Karpas-422 (cell line): ENCODE data around the gene C15orf39. TPM values are rescaled to one million over a fixed set of nuclear protein-coding genes. Genes with fewer than 3 reads are reported as not detected.

Experiments
- DNase-seq: peaks from one replicate; pipeline ENCODE4 v3.0.0-alpha.2; 2015
- H2AFZ ChIP-seq: fragments of 200-600 bp; sonication (generic); 2 replicates; pipeline ENCODE4 v1.6.1; 2014; ENCODE audit warnings: antibody characterized with exemption, low read length, mixed read lengths
- H3K27ac ChIP-seq: fragments of 200-600 bp; sonication (generic); 2 replicates; pipeline ENCODE4 v1.5.1; 2014; ENCODE audit warnings: mild to moderate bottlenecking, low read length, moderate library complexity
- H3K27me3 ChIP-seq: fragments of 200-600 bp; sonication (generic); 2 replicates; pipeline ENCODE4 v1.6.1; 2014; ENCODE audit warnings: low read length, mixed read lengths
- H3K36me3 ChIP-seq: fragments of 200-600 bp; sonication (generic); 2 replicates; pipeline ENCODE4 v1.6.1; 2014; ENCODE audit warnings: low read length, mixed read lengths; ENCODE audit not compliant: insufficient read depth
- H3K4me1 ChIP-seq: fragments of 200-600 bp; sonication (generic); 2 replicates; pipeline ENCODE4 v1.6.1; 2014; ENCODE audit warnings: mild to moderate bottlenecking, low read length, mixed read lengths
- H3K4me2 ChIP-seq: fragments of 200-600 bp; sonication (generic); 2 replicates; pipeline ENCODE4 v1.6.1; 2014; ENCODE audit warnings: low read length, low read depth, mild to moderate bottlenecking; ENCODE audit not compliant: poor library complexity, severe bottlenecking
- H3K4me3 ChIP-seq: fragments of 200-600 bp; sonication (generic); 2 replicates; pipeline ENCODE4 v1.5.1; 2014; ENCODE audit warnings: mild to moderate bottlenecking, antibody characterized with exemption, low read length, mixed read lengths
- H3K79me2 ChIP-seq: fragments of 200-600 bp; sonication (generic); 2 replicates; pipeline ENCODE4 v1.6.1; 2014; ENCODE audit warnings: mild to moderate bottlenecking, low read length, mixed read lengths
- H3K9ac ChIP-seq: fragments of 200-600 bp; sonication (generic); 2 replicates; pipeline ENCODE4 v1.6.0; 2014; ENCODE audit warnings: low read length
- H3K9me2 ChIP-seq: fragments of 200-600 bp; sonication (generic), shearing (Covaris generic); replicated peaks from 2 replicates; pipeline ENCODE4 v1.6.0; 2014; ENCODE audit warnings: mild to moderate bottlenecking, low read length, moderate library complexity; ENCODE audit not compliant: insufficient read depth
- H3K9me3 ChIP-seq: fragments of 300-700, 200-600 bp; sonication (generic); 2 replicates; pipeline ENCODE4 v1.6.1; 2014; ENCODE audit warnings: low read length, mixed read lengths
- H4K20me1 ChIP-seq: fragments of 200-600 bp; sonication (generic); 2 replicates; pipeline ENCODE4 v1.6.1; 2014; ENCODE audit warnings: mild to moderate bottlenecking, antibody characterized with exemption, low read length, low read depth; ENCODE audit not compliant: insufficient read depth
- total RNA-seq: library from RNA; depleted of rRNA; stranded (reverse); fragments of >200 nt; shearing (Covaris generic); gene quantifications from 2 replicates; pipeline ENCODE4 v1.2.3, GENCODE V29; 2014; ENCODE audit warnings: low replicate concordance

The C15orf39 gene
- total RNA-seq, 1 experiment from 2014 or later: 11.3 TPM

GRCh38 chr15:75197062-75197630, 4.5 kb upstream of the C15orf39 start:
- H3K4me2 ChIP-seq: no peak overlapping the region
- no peaks in the 10 kb centered on the region for H3K36me3 ChIP-seq
- no peaks in the 10 kb centered on the region for H3K9me2 ChIP-seq
- no peak overlapping the region for H3K27ac ChIP-seq
- H2AFZ ChIP-seq: no peak overlapping the region
- DNase-seq: no peak
- no peak overlapping the region for H3K4me3 ChIP-seq
- peaks cover 5% of the 10 kb centered on the region for H3K79me2 ChIP-seq
- H3K9ac ChIP-seq: no peak overlapping the region
- no peaks in the 10 kb centered on the region for H3K27me3 ChIP-seq
- no peaks in the 10 kb centered on the region for H4K20me1 ChIP-seq
- no peaks in the 10 kb centered on the region for H3K9me3 ChIP-seq
- peaks cover 30% of the 10 kb centered on the region for H3K4me1 ChIP-seq

GRCh38 chr15:75198560-75199356, 2.9 kb upstream of the C15orf39 start:
- H3K4me1 ChIP-seq: peaks cover 37% of the 10 kb centered on the region
- peak; percentile 96 for DNase-seq
- H3K9me2 ChIP-seq: no peaks in the 10 kb centered on the region
- H3K27ac ChIP-seq: 0 out of 2 replicates have a peak overlapping the region, but pooled peaks have one; percentile 27
- H3K4me2 ChIP-seq: peak overlapping the region; percentile 38
- no peaks in the 10 kb centered on the region for H3K27me3 ChIP-seq
- H3K4me3 ChIP-seq: peak overlapping the region; percentile 29; the same call in 1 of the 2 replicates
- peak overlapping the region; percentile 46 for H3K9ac ChIP-seq
- H3K79me2 ChIP-seq: peaks cover 21% of the 10 kb centered on the region
- H3K36me3 ChIP-seq: no peaks in the 10 kb centered on the region
- H2AFZ ChIP-seq: no peak overlapping the region
- no peaks in the 10 kb centered on the region for H3K9me3 ChIP-seq
- peaks cover 10% of the 10 kb centered on the region for H4K20me1 ChIP-seq

DNA sequence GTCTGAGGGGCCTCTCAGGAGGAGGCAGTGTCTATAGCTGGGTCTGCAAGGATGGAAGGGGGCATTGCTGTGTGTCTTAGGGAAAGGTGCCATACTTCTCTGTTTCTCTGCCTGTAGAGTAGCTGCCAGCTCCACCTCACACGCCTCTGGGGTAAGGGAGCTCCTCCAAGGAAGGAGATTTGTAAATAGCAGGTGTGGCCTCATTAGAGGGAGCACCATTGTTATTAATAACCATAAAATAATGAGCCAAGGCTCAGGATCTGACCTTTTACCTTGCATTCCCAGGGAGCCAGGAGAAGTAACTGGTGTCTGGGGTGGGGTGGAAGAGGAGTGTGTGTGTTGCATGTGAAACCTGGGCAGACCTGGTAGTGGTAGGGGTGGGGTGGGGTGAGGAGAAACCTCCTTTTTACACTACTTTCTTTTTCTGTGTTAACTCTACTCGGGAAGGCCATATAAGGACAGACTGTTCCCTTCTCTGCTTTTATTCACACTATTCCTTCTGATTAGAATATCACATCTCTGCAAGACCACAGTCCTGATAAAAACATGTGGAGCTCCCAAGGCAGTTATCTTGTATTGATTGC, 2.2 kb upstream of the C15orf39 start:
- Histone ChIP-seq H3K4me3 (peak overlapping the region; percentile 29; the same call in 1 of the 2 replicates), H3K9me2 (no peaks in the 10 kb centered on the region), H3K36me3 (no peaks in the 10 kb centered on the region), H3K4me1 (peaks cover 44% of the 10 kb centered on the region), H4K20me1 (peaks cover 16% of the 10 kb centered on the region), H3K79me2 (peaks cover 28% of the 10 kb centered on the region), H3K27me3 (no peaks in the 10 kb centered on the region), H3K4me2 (peak overlapping the region; percentile 38), H2AFZ (no peak overlapping the region), H3K27ac (no peak overlapping the region), H3K9me3 (no peaks in the 10 kb centered on the region), H3K9ac (peak overlapping the region; percentile 46)
- DNase-seq: no peak

DNA sequence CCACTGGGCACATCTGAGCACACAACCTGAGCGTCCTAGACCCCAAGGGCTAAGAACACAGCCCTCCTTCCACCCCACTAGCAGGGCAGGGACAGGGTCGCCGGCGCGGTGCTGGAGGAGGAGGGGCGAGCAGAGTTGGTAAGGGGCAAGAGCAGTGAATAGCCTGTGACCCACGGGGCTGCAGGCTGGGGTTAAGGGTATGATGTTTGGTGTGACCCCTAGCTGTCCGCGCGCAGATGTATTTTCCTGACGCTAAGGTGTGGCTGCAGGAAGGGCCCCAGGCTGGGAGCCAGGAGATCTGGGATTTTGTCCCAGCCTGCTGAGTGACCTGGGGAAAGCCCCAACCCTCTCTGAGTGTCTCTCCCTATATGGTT, 1.3 kb upstream of the C15orf39 start:
- peaks cover 52% of the 10 kb centered on the region for H3K4me1 ChIP-seq

DNA sequence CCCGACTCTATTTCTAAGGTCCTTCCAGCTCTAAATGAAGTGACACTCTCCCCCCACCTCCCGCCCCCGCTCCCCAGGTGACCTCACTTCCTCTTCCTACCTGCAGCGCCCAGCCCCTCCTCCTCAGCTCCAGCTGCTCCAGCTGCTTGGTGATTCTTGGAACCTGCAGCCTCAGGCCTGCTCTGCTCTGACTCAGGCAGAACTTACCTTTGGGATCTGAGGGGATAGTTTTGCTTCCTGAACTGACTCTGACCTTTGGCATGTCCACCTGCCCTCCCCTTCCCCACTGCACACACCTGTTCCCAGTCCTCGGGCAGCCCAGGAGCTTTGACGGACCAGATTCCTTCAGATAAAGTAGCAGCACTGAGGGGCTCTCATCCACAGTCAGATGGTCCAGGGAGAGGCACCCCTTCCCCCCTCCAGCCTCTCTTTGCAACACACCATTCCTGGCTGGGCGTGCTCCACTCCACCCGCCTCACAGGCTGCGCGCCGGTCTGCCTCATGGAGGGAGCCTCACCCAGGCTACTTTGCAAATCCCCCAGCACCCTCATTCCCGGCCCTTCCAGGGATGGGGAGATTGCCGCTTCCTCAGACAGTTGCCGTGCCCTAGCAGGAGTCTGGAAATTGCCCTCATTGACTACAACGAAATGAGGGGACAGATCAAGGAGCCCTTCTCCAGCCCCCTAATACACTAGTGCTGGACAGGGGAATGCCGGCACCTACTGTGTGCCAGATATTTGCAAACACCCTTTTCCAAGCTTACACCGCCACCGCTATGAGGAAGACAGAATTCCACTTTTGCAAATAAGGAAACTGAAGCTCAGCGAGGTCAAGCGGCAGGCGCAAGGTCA, 692 bp upstream of the C15orf39 start:
- Histone ChIP-seq H2AFZ (peak overlapping the region; percentile 86), H3K79me2 (peaks cover 44% of the 10 kb centered on the region), H3K27me3 (no peaks in the 10 kb centered on the region), H3K9me2 (no peaks in the 10 kb centered on the region), H3K4me3 (peak overlapping the region; percentile 84), H3K4me1 (peaks cover 52% of the 10 kb centered on the region), H3K9me3 (no peaks in the 10 kb centered on the region), H3K4me2 (peak overlapping the region; percentile 96), H3K36me3 (peaks cover 11% of the 10 kb centered on the region; the same call in 1 of the 2 replicates), H4K20me1 (peaks cover 32% of the 10 kb centered on the region), H3K9ac (peak overlapping the region; percentile 76), H3K27ac (no peak overlapping the region)
- peak; percentile 73 for DNase-seq

More for the DNA sequence above, 1.3 kb upstream of the C15orf39 start:
- no peak overlapping the region for H3K27ac ChIP-seq
- H3K4me3 ChIP-seq: peak overlapping the region; percentile 84; the same call in 1 of the 2 replicates
- peaks cover 5% of the 10 kb centered on the region; the same call in 1 of the 2 replicates for H3K36me3 ChIP-seq
- no peak for DNase-seq
- peaks cover 26% of the 10 kb centered on the region for H4K20me1 ChIP-seq
- peak overlapping the region; percentile 5; the same call in 1 of the 2 replicates for H3K9ac ChIP-seq
- no peaks in the 10 kb centered on the region for H3K9me3 ChIP-seq
- H2AFZ ChIP-seq: no peak overlapping the region
- peaks cover 38% of the 10 kb centered on the region for H3K79me2 ChIP-seq
- H3K4me2 ChIP-seq: peak overlapping the region; percentile 96
- no peaks in the 10 kb centered on the region for H3K9me2 ChIP-seq
- H3K27me3 ChIP-seq: no peaks in the 10 kb centered on the region

DNA sequence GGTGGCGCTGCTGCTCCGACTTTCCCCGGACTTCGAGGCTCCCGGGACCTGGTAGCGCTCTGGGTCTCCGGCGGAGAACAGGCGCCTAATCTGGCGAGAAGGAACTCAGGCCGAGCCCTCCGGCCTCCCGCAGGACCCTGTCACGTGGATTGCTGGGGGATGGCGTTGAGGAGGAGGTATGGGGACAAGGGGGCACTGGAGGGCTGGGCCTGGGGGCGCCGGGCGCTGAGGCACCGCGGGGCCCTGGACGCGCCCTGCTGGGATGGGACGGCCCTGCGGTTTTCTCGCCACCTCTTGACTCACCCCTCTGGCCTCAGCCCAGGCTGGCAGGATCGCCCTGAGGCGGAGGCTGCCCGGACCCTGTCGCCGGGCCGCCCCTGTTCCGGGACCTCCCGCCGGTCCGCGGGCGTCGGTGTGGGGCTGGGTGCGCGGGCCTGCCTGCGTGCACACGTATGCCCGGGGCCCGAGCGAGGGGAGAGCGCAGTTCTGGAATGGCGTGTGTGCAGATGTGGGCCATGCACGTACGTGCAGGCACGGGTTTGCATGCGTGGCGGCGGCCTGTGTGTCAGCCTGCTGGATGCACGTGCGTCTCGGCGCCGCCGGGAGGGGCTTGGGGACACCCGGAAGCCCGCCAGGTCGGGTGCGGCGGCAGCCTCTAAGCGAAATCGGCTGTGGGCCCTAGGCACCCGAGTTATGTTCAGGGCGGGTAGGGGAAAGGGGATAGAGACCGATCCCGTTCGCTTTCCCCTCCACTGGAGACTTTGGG, 752 bp downstream of the C15orf39 start:
- peak overlapping the region; percentile 78; the same call in 1 of the 2 replicates for H2AFZ ChIP-seq
- peaks cover 52% of the 10 kb centered on the region for H3K4me1 ChIP-seq
- peaks cover 44% of the 10 kb centered on the region for H4K20me1 ChIP-seq
- peak overlapping the region; percentile 79 for H3K27ac ChIP-seq
- peak overlapping the region; percentile 84 for H3K4me3 ChIP-seq
- H3K36me3 ChIP-seq: peaks cover 12% of the 10 kb centered on the region; the same call in 1 of the 2 replicates
- no peaks in the 10 kb centered on the region for H3K27me3 ChIP-seq
- DNase-seq: peak; percentile 94
- no peaks in the 10 kb centered on the region for H3K9me3 ChIP-seq
- peak overlapping the region; percentile 86 for H3K4me2 ChIP-seq
- no peaks in the 10 kb centered on the region for H3K9me2 ChIP-seq
- peak overlapping the region; percentile 88 for H3K9ac ChIP-seq
- peaks cover 56% of the 10 kb centered on the region for H3K79me2 ChIP-seq
